ENCODE measurements around the gene SYNE4. TPM values are rescaled to one million over a fixed set of nuclear protein-coding genes. Genes with fewer than 3 reads are reported as not detected.
"Not testable (repeated sequence)": the region's sequence is repeated elsewhere in the genome, so short reads cannot be mapped to it uniquely, and the experiment has no call there.

The SYNE4 gene
- total and polyA plus RNA-seq, 2 experiments from 2014 or later = 0.31 TPM; not detected in 1

DNA sequence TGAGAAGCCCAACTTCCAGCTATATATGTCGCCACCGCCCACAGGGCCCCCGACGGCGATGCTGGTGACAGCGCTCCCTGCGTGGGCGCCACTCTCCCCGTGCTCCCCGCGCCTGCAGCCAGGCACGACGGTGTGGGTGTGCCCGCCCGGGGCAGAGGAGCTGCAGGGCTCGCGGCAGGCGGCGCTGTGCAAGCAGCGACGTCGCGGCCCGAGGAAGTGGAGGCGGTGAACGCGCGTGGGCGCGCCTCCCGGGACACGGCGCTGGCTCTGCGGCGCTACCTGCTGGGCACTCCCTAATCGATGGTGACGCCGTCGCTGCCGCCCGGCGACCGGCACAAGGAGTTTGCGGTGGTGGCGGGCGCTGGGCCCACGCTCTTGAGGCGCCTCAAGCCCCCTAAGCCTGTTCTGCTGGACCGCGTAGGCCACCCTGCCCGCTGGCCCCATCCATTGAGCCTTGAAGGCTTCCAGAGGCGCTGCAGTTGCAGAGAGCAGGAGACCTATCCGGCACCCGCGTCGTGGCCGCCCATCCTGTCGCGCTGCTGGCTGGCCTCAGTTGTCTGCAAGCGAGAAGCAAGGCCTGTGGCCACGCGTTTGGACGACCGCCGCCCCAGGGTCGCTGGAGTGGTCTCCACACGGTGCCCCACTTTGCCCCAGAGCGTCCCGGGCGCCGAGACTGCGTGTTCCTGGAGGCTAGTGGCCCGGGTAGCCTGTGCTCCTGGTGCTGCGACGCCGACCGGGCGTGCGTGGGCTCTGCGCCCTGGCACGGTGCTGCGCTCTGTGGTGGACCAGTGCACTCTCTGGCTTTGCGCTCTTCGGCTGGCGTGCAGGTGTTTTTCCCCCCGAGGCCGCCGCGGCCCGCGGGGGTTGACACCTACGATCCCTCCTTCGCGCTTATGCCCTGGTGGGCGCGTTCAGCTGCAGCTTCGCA, 49.3 kb downstream of the SYNE4 start:
- TF ChIP-seq EZH2 (IDR thresholded peaks at IDR 0.05; ENCODE audit: insufficient read depth, poor library complexity, severe bottlenecking) (no peak), EZH2phosphoT487 (IDR thresholded peaks at IDR 0.05; ENCODE audit: insufficient read depth, low read depth) (no peak)
- Histone ChIP-seq H3K9me2 (ENCODE audit: insufficient read depth) (no peaks in the 10 kb centered on the region), H3K36me3 (ENCODE audit: low read depth) (no peaks in the 10 kb centered on the region), H3K4me2 (ENCODE audit: unreplicated experiment) (peak overlapping the region; percentile 42), H3K4me3 (peak overlapping the region; percentile 29; the same call in 1 of the 2 replicates), H3K79me2 (ENCODE audit: insufficient read depth) (no peaks in the 10 kb centered on the region), H3K27me3 (replicated peaks; ENCODE audit: insufficient read depth) (peaks cover 19% of the 10 kb centered on the region), H3F3A (ENCODE audit: insufficient read depth) (no peaks in the 10 kb centered on the region), H3K9me3 (ENCODE audit: low read depth) (no peaks in the 10 kb centered on the region), H3K27ac (no peak overlapping the region), H2AFZ (peak overlapping the region; percentile 40; the same call in 1 of the 2 replicates), H3K4me1 (ENCODE audit: insufficient read depth) (no peaks in the 10 kb centered on the region), H4K20me1 (ENCODE audit: insufficient read depth) (no peaks in the 10 kb centered on the region), H3K9ac (no peak overlapping the region)
- in situ Hi-C loops (cut with MboI) = no loop called here
- WGBS, 2 experiments (ENCODE audit: low coverage in 1 of 2, low lambda C conversion rate in 2 of 2, missing lambda C conversion rate in 2 of 2) = 17 to 18% methylated on average over 82 to 88 of the region's 97 CpGs
- DNase-seq = peak; percentile 68

DNA sequence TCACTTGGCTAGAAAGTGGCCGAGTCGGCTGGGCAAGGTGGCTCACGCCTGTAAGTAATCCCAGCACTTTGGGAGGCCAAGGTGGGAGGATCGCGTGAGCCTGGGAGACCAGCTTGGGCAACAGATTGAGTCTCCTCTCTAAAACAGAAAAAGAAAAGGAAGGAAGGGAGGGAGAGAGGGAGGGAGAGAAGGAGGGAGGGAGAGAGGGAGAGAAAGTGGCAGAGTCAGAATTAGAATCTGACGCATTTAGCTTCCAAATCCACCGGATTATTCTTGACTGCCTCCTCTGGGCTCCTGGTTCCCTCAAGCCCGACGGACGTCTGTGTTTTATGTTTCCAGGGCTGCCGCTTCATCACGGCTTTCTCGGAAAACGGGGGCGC, 50.0 kb downstream of the SYNE4 start:
- peaks cover 19% of the 10 kb centered on the region for H3K27me3 ChIP-seq (replicated peaks; ENCODE audit: insufficient read depth)
- no peak for TF ChIP-seq EZH2phosphoT487 (IDR thresholded peaks at IDR 0.05; ENCODE audit: insufficient read depth, low read depth)
- no peak for TF ChIP-seq EZH2 (IDR thresholded peaks at IDR 0.05; ENCODE audit: insufficient read depth, poor library complexity, severe bottlenecking)
- H3K4me2 ChIP-seq (ENCODE audit: unreplicated experiment) = peak overlapping the region; percentile 42
- WGBS, 2 experiments (ENCODE audit: low coverage in 1 of 2, low lambda C conversion rate in 2 of 2, missing lambda C conversion rate in 2 of 2) = 25 to 33% methylated on average over 12 to 15 of the region's 15 CpGs
- H3K27ac ChIP-seq = no peak overlapping the region
- H3K9me2 ChIP-seq (ENCODE audit: insufficient read depth) = no peaks in the 10 kb centered on the region
- H3K4me3 ChIP-seq = peak overlapping the region; percentile 29; the same call in 1 of the 2 replicates
- H3K4me1 ChIP-seq (ENCODE audit: insufficient read depth) = no peaks in the 10 kb centered on the region
- H3K79me2 ChIP-seq (ENCODE audit: insufficient read depth) = no peaks in the 10 kb centered on the region
- peak overlapping the region; percentile 40; the same call in 1 of the 2 replicates for H2AFZ ChIP-seq
- H3F3A ChIP-seq (ENCODE audit: insufficient read depth) = no peaks in the 10 kb centered on the region
- no peak overlapping the region for H3K9ac ChIP-seq
- no peaks in the 10 kb centered on the region for H3K36me3 ChIP-seq (ENCODE audit: low read depth)
- in situ Hi-C loops (cut with MboI) = no loop called here
- no peaks in the 10 kb centered on the region for H3K9me3 ChIP-seq (ENCODE audit: low read depth)
- DNase-seq = no peak
- H4K20me1 ChIP-seq (ENCODE audit: insufficient read depth) = no peaks in the 10 kb centered on the region

DNA sequence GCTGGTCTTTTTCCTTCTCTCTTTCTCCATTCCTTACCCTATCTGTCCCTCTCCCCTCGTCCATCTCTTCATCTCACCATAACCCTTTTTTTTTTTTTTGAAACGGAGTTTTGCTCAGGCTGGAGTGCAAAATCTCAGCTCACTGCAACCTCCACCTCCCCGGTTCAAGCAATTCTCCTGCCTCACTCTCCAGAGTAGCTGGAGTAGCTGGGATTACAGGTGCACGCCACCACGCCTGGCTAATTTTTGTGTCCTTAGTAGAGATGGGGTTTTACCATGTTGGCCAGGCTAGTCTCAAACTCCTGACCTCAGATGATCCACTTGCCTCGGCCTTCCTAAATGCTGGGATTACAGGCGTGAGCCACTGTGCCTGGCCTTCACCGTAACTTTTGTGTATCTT, 51.2 kb downstream of the SYNE4 start:
- H3F3A ChIP-seq (ENCODE audit: insufficient read depth); H3K36me3 ChIP-seq (ENCODE audit: low read depth); H3K4me1 ChIP-seq (ENCODE audit: insufficient read depth); H3K9me2 ChIP-seq (ENCODE audit: insufficient read depth); H3K27ac ChIP-seq; H3K9ac ChIP-seq; in situ Hi-C loops (cut with MboI); H4K20me1 ChIP-seq (ENCODE audit: insufficient read depth); H3K79me2 ChIP-seq (ENCODE audit: insufficient read depth); DNase-seq; H2AFZ ChIP-seq; H3K4me3 ChIP-seq; H3K9me3 ChIP-seq (ENCODE audit: low read depth); H3K4me2 ChIP-seq (ENCODE audit: unreplicated experiment): not testable (repeated sequence)
- WGBS, 2 experiments (ENCODE audit: low coverage in 1 of 2, low lambda C conversion rate in 2 of 2, missing lambda C conversion rate in 2 of 2) = 53 to 57% methylated on average over 7 to 8 of the region's 8 CpGs
- peaks cover 19% of the 10 kb centered on the region for H3K27me3 ChIP-seq (replicated peaks; ENCODE audit: insufficient read depth)

DNA sequence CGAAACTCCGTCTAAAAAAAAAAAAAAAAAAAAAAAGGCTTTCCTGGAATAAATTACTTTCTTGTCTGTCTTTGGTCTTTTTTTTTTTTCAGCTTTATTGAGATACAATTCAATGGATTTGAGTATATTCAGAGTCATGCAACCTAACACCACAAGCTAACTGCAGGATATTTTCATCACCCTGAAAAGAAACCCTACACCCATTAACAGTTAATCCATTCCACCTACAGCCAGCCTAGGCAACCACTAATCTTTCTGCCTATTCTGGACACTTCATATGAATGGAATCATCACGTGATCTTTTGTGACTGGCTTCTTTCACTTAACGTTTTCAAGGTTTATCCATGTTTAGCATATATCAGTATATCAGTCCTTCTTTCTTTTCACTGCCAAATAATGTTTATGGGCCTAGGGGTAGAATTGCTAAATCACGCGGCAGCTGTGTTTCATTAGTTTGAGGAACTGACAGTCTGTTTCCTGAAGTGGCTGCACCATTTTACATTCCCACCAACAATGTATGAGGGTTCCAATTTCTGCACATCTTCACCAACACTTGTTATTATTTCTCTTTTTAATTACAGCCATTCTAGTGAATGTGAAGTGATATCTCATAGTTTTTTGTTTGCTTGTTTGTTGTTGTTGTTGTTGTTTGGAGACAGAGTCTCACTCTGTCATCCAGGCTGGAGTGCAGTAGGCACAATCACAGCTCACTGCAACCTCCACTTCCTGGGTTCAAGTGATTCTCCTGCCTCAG, 52.6 kb downstream of the SYNE4 start:
- Histone ChIP-seq H3K36me3 (ENCODE audit: low read depth) (no peaks in the 10 kb centered on the region), H3K27ac (no peak overlapping the region), H4K20me1 (ENCODE audit: insufficient read depth) (no peaks in the 10 kb centered on the region), H3K4me2 (ENCODE audit: unreplicated experiment) (no peak overlapping the region), H3K79me2 (ENCODE audit: insufficient read depth) (no peaks in the 10 kb centered on the region), H3K9ac (no peak overlapping the region), H2AFZ (no peak overlapping the region), H3K4me3 (no peak overlapping the region), H3K4me1 (ENCODE audit: insufficient read depth) (no peaks in the 10 kb centered on the region), H3K9me3 (ENCODE audit: low read depth) (no peaks in the 10 kb centered on the region), H3F3A (ENCODE audit: insufficient read depth) (no peaks in the 10 kb centered on the region), H3K9me2 (ENCODE audit: insufficient read depth) (no peaks in the 10 kb centered on the region), H3K27me3 (replicated peaks; ENCODE audit: insufficient read depth) (peaks cover 19% of the 10 kb centered on the region)
- WGBS, 2 experiments (ENCODE audit: low coverage in 1 of 2, low lambda C conversion rate in 2 of 2, missing lambda C conversion rate in 2 of 2) = 66 to 72% methylated on average over 6 of the region's 6 CpGs
- DNase-seq = no peak
- in situ Hi-C loops (cut with MboI) = no loop called here
- TF ChIP-seq EZH2phosphoT487 (IDR thresholded peaks at IDR 0.05; ENCODE audit: insufficient read depth, low read depth) = no peak
- TF ChIP-seq EZH2 (IDR thresholded peaks at IDR 0.05; ENCODE audit: insufficient read depth, poor library complexity, severe bottlenecking) = no peak

Small RNA genes lying within 50 kb of the gene (small RNA-seq; reads per million reads assigned to genes)
- not detected for gene AF038458.1 (ENCODE audit: low read depth, low replicate concordance)

Other genes starting within 250 kb of the SYNE4 start
- 2.0 and 24.9 TPM in 2 replicates for gene ARHGAP33, start 233.2 kb downstream of the SYNE4 start, total RNA-seq (2014; rRNA removed; shearing (Covaris generic))
- 1.1 and 1.9 TPM in 2 replicates for gene ARHGAP33, start 233.2 kb downstream of the SYNE4 start, polyA plus RNA-seq (2016; fragmentation: Nextera tagmentation; extraction: Ambion mirVana)
- not detected in 2 replicates for gene PRODH2, start 196.0 kb downstream of the SYNE4 start, total RNA-seq (2014; rRNA removed; shearing (Covaris generic))
- gene PRODH2, start 196.0 kb downstream of the SYNE4 start, polyA plus RNA-seq (2016; fragmentation: Nextera tagmentation; extraction: Ambion mirVana) = not detected in 2 replicates
- gene NPHS1, start 156.3 kb downstream of the SYNE4 start, total RNA-seq (2014; rRNA removed; shearing (Covaris generic)) = not detected in 2 replicates
- not detected in 2 replicates for gene NPHS1, start 156.3 kb downstream of the SYNE4 start, polyA plus RNA-seq (2016; fragmentation: Nextera tagmentation; extraction: Ambion mirVana)
- not detected in 2 replicates for gene KIRREL2, start 151.9 kb downstream of the SYNE4 start, total RNA-seq (2014; rRNA removed; shearing (Covaris generic))
- not detected in 2 replicates for gene KIRREL2, start 151.9 kb downstream of the SYNE4 start, polyA plus RNA-seq (2016; fragmentation: Nextera tagmentation; extraction: Ambion mirVana)
- 10.6 and 20.4 TPM in 2 replicates for gene APLP1, start 140.2 kb downstream of the SYNE4 start, total RNA-seq (2014; rRNA removed; shearing (Covaris generic))
- 16.7 and 16.8 TPM in 2 replicates for gene APLP1, start 140.2 kb downstream of the SYNE4 start, polyA plus RNA-seq (2016; fragmentation: Nextera tagmentation; extraction: Ambion mirVana)
- 5.0 and 7.6 TPM in 2 replicates for gene NFKBID, start 108.3 kb downstream of the SYNE4 start, total RNA-seq (2014; rRNA removed; shearing (Covaris generic))
- 3.9 and 7.1 TPM in 2 replicates for gene NFKBID, start 108.3 kb downstream of the SYNE4 start, polyA plus RNA-seq (2016; fragmentation: Nextera tagmentation; extraction: Ambion mirVana)
- gene HCST, start 106.3 kb downstream of the SYNE4 start, total RNA-seq (2014; rRNA removed; shearing (Covaris generic)) = not detected in 2 replicates
- 9.1 and 11.3 TPM in 2 replicates for gene HCST, start 106.3 kb downstream of the SYNE4 start, polyA plus RNA-seq (2016; fragmentation: Nextera tagmentation; extraction: Ambion mirVana)
- gene TYROBP, start 100.5 kb downstream of the SYNE4 start, total RNA-seq (2014; rRNA removed; shearing (Covaris generic)) = not detected in 2 replicates
- gene TYROBP, start 100.5 kb downstream of the SYNE4 start, polyA plus RNA-seq (2016; fragmentation: Nextera tagmentation; extraction: Ambion mirVana) = not detected in 2 replicates
- 5.3 and 9.4 TPM in 2 replicates for gene LRFN3, start 72.4 kb downstream of the SYNE4 start, total RNA-seq (2014; rRNA removed; shearing (Covaris generic))
- 7.1 and 7.5 TPM in 2 replicates for gene LRFN3, start 72.4 kb downstream of the SYNE4 start, polyA plus RNA-seq (2016; fragmentation: Nextera tagmentation; extraction: Ambion mirVana)
- 38.3 and 49.7 TPM in 2 replicates for gene SDHAF1, start 13.6 kb downstream of the SYNE4 start, total RNA-seq (2014; rRNA removed; shearing (Covaris generic))
- 17.2 and 20.3 TPM in 2 replicates for gene SDHAF1, start 13.6 kb downstream of the SYNE4 start, polyA plus RNA-seq (2016; fragmentation: Nextera tagmentation; extraction: Ambion mirVana)
- 32.1 and 34.1 TPM in 2 replicates for gene ALKBH6, start 5.4 kb upstream of the SYNE4 start, total RNA-seq (2014; rRNA removed; shearing (Covaris generic))
- gene ALKBH6, start 5.4 kb upstream of the SYNE4 start, polyA plus RNA-seq (2016; fragmentation: Nextera tagmentation; extraction: Ambion mirVana) = 25.6 and 29.2 TPM in 2 replicates
- gene CLIP3, start 24.1 kb upstream of the SYNE4 start, total RNA-seq (2014; rRNA removed; shearing (Covaris generic)) = 10.9 and 14.9 TPM in 2 replicates
- gene CLIP3, start 24.1 kb upstream of the SYNE4 start, polyA plus RNA-seq (2016; fragmentation: Nextera tagmentation; extraction: Ambion mirVana) = 48.2 and 49.0 TPM in 2 replicates
- gene THAP8, start 45.5 kb upstream of the SYNE4 start, total RNA-seq (2014; rRNA removed; shearing (Covaris generic)) = 3.8 and 8.2 TPM in 2 replicates
- 11.8 and 12.8 TPM in 2 replicates for gene THAP8, start 45.5 kb upstream of the SYNE4 start, polyA plus RNA-seq (2016; fragmentation: Nextera tagmentation; extraction: Ambion mirVana)
- 2.8 and 3.4 TPM in 2 replicates for gene WDR62, start 46.1 kb upstream of the SYNE4 start, total RNA-seq (2014; rRNA removed; shearing (Covaris generic))
- 2.6 and 2.7 TPM in 2 replicates for gene WDR62, start 46.1 kb upstream of the SYNE4 start, polyA plus RNA-seq (2016; fragmentation: Nextera tagmentation; extraction: Ambion mirVana)
- gene OVOL3, start 102.3 kb upstream of the SYNE4 start, total RNA-seq (2014; rRNA removed; shearing (Covaris generic)) = not detected in 2 replicates
- not detected in 2 replicates for gene OVOL3, start 102.3 kb upstream of the SYNE4 start, polyA plus RNA-seq (2016; fragmentation: Nextera tagmentation; extraction: Ambion mirVana)
- gene POLR2I, start 106.1 kb upstream of the SYNE4 start, total RNA-seq (2014; rRNA removed; shearing (Covaris generic)) = 44.1 and 44.4 TPM in 2 replicates
- gene POLR2I, start 106.1 kb upstream of the SYNE4 start, polyA plus RNA-seq (2016; fragmentation: Nextera tagmentation; extraction: Ambion mirVana) = 130 and 143 TPM in 2 replicates
- gene TBCB, start 106.7 kb upstream of the SYNE4 start, total RNA-seq (2014; rRNA removed; shearing (Covaris generic)) = 221 and 304 TPM in 2 replicates
- gene TBCB, start 106.7 kb upstream of the SYNE4 start, polyA plus RNA-seq (2016; fragmentation: Nextera tagmentation; extraction: Ambion mirVana) = 279 and 292 TPM in 2 replicates
- 540 and 588 TPM in 2 replicates for gene CAPNS1, start 131.3 kb upstream of the SYNE4 start, total RNA-seq (2014; rRNA removed; shearing (Covaris generic))
- 344 and 353 TPM in 2 replicates for gene CAPNS1, start 131.3 kb upstream of the SYNE4 start, polyA plus RNA-seq (2016; fragmentation: Nextera tagmentation; extraction: Ambion mirVana)
- gene COX7A1, start 143.6 kb upstream of the SYNE4 start, total RNA-seq (2014; rRNA removed; shearing (Covaris generic)) = 8.4 and 9.2 TPM in 2 replicates
- gene COX7A1, start 143.6 kb upstream of the SYNE4 start, polyA plus RNA-seq (2016; fragmentation: Nextera tagmentation; extraction: Ambion mirVana) = 93.2 and 95.6 TPM in 2 replicates
- gene ZNF565, start 205.9 kb upstream of the SYNE4 start, total RNA-seq (2014; rRNA removed; shearing (Covaris generic)) = 1.6 and 2.1 TPM in 2 replicates
- gene ZNF565, start 205.9 kb upstream of the SYNE4 start, polyA plus RNA-seq (2016; fragmentation: Nextera tagmentation; extraction: Ambion mirVana) = 2.6 and 3.4 TPM in 2 replicates
- gene ZNF146, start 206.3 kb upstream of the SYNE4 start, total RNA-seq (2014; rRNA removed; shearing (Covaris generic)) = 63.2 and 64.6 TPM in 2 replicates
- 55.7 and 60.0 TPM in 2 replicates for gene ZNF146, start 206.3 kb upstream of the SYNE4 start, polyA plus RNA-seq (2016; fragmentation: Nextera tagmentation; extraction: Ambion mirVana)

Measured in GM23248 (cell line).